Measurements from ENCODE around the gene PLEKHA1.

PLEKHA1 gene

DNA sequence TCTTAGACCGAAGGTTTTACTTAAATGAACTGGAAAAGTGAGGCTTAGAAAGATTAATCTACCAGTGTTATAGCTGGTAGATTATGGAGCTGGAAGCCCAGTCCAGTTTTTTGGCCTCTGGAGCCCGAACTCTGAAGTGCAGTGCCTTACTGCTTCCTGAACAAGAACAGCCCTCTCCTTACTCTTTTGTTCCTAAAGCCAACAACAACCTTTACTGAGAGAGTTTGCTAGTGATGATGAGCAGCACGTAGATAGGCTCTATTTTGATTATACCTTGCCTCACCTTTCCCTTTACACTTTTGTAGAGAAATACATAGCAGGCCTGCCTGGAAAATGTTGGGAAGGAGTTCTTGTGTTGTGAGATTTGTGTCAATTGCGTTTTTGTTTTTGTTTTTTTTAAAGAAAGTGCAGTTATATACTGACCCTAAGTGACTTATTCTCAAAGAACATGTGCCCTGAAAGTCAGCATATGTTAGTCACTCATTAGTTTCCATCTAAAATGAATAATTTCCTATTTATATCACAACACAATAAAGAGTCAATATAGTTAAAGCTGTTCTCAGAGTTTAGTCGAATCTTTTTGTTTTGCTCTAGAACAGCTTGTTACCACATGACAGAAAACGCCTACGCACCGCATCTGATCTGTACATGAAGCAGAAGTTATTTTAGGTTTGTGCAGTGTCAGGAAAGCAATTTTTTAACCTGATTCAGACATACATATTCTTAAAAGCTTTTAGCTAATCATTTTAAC lies 33.0 kb downstream of the PLEKHA1 start:
- DNase-seq (ENCODE audit: low spot score in 2 of 2) (no peak), ATAC-seq (ENCODE audit: low read depth) (no peak)
- H3K4me3 Mint-ChIP-seq: no peak overlapping the region
- no peaks in the 10 kb centered on the region for H3K4me1 Mint-ChIP-seq
- H3K27me3 Mint-ChIP-seq: no peaks in the 10 kb centered on the region
- no peak overlapping the region for H3K27ac Mint-ChIP-seq
- H3K36me3 Mint-ChIP-seq: peaks cover 3% of the 10 kb centered on the region
- no peaks in the 10 kb centered on the region for H3K9me3 Mint-ChIP-seq

DNA sequence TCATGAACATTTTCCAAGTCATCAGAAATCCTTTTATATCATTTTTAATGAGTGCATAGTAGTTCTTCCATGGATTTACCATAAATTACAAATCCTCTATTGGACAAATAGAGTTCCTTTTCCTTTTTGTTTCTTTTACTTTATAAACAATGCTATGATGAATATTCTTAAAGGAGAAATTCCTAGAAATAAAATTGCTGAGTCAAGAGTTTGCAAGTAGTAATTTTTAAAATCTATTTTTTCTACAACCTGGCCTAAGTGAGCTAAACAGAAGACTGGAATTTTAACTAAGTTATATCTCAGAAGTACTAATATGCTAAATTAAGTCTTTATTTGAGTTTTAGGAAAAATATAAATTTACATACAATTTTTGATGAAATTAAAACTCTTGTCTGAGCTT lies 38.8 kb downstream of the PLEKHA1 start:
- peaks cover 11% of the 10 kb centered on the region for H3K4me1 Mint-ChIP-seq
- peaks cover 14% of the 10 kb centered on the region for H3K36me3 Mint-ChIP-seq

DNA sequence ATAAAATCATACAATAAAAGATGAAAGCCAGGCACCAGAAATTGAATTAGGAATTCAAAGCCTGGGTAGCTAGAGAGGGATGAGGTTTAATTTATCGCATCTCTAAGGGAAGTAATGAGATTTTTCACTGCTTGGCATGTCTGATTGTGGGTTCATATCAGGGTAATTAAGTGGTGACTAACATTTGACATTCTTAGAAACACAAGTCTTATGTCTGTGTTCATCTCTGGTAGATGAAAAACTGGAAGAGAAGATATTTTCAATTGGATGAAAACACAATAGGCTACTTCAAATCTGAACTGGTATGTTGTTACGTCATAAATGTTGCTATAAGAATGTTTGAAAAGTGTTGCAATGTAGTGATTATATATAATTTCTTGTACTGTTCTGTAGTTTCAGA lies 43.2 kb downstream of the PLEKHA1 start:
- H3K4me3 Mint-ChIP-seq: no peak overlapping the region
- H3K4me1 Mint-ChIP-seq: peaks cover 11% of the 10 kb centered on the region
- H3K36me3 Mint-ChIP-seq: peaks cover 15% of the 10 kb centered on the region
- H3K9me3 Mint-ChIP-seq: no peaks in the 10 kb centered on the region
- no peaks in the 10 kb centered on the region for H3K27me3 Mint-ChIP-seq
- ATAC-seq (ENCODE audit: low read depth) (no peak), DNase-seq (ENCODE audit: low spot score in 2 of 2) (no peak)
- no peak overlapping the region for H3K27ac Mint-ChIP-seq

More for the DNA sequence above, 38.8 kb downstream of the PLEKHA1 start:
- Mint-ChIP-seq H3K27me3 (no peaks in the 10 kb centered on the region), H3K9me3 (no peaks in the 10 kb centered on the region), H3K4me3 (no peak overlapping the region), H3K27ac (no peak overlapping the region)
- no peak for ATAC-seq (ENCODE audit: low read depth)
- no peak for DNase-seq (ENCODE audit: low spot score in 2 of 2)

- no peak overlapping the region for H3K4me3 Mint-ChIP-seq
- no peak overlapping the region for H3K27ac Mint-ChIP-seq
- DNase-seq (ENCODE audit: low spot score in 2 of 2) (no peak), ATAC-seq (ENCODE audit: low read depth) (no peak)
- no peaks in the 10 kb centered on the region for H3K9me3 Mint-ChIP-seq
- peaks cover 15% of the 10 kb centered on the region for H3K36me3 Mint-ChIP-seq
- peaks cover 11% of the 10 kb centered on the region for H3K4me1 Mint-ChIP-seq
- H3K27me3 Mint-ChIP-seq: no peaks in the 10 kb centered on the region
Observed at GRCh38 chr10:122419016-122419415, 44.5 kb downstream of the PLEKHA1 start.

GRCh38 chr10:122419876-122420623 lies 45.5 kb downstream of the PLEKHA1 start:
- peaks cover 11% of the 10 kb centered on the region for H3K4me1 Mint-ChIP-seq
- H3K4me3 Mint-ChIP-seq: no peak overlapping the region
- ATAC-seq (ENCODE audit: low read depth) (no peak), DNase-seq (ENCODE audit: low spot score in 2 of 2) (no peak)
- H3K27ac Mint-ChIP-seq: peak overlapping the region; percentile 39
- peaks cover 12% of the 10 kb centered on the region for H3K36me3 Mint-ChIP-seq
- no peaks in the 10 kb centered on the region for H3K9me3 Mint-ChIP-seq
- H3K27me3 Mint-ChIP-seq: no peaks in the 10 kb centered on the region

DNA sequence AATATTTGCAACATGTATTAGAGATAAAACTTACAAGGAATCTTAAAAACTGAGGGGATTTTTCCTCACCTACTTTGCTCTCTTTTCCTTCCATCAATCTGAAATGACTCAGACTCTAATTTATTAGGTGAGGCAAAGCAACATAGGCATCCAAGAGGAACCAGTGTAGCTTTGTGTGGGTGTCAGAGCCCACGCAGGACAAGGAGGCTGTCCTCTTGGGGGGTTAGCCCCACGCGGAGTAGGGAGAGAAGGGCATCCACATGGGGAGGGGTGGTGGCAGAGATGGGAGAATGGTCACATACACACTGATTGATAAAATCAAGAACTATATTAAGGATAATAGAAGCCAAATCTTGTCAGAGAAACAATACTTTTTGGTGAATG lies 46.1 kb downstream of the PLEKHA1 start:
- peaks cover 12% of the 10 kb centered on the region for H3K36me3 Mint-ChIP-seq
- H3K27me3 Mint-ChIP-seq: no peaks in the 10 kb centered on the region

DNA sequence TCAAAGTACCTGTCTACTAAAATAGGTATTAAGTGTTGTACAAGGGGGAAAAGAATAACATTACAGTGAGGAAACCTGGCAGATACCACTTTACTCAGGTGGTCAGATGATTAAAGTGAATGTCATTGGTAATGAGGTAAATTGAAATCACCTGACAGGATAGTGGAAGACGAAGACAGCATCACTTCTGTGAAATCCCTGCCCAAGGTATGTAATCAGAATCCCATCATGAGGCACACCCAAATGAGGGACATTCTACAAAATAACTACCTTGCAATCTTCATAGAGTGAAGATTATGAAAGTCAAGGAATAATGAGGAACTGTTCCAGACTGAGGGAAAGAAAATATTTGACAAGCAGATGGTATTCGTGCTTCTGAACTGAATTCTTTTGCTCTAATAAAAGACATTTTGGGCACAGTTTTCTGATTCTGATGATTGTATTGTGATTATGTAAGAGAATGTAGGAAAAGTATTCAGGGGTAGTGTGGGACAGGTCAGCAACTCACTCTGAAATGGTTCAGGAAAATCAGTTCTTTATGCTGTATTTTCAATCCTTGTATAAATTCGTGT lies 46.6 kb downstream of the PLEKHA1 start:
- no peaks in the 10 kb centered on the region for H3K27me3 Mint-ChIP-seq
- no peak overlapping the region for H3K4me3 Mint-ChIP-seq
- H3K4me1 Mint-ChIP-seq: peaks cover 10% of the 10 kb centered on the region
- peak overlapping the region; percentile 39 for H3K27ac Mint-ChIP-seq
- no peaks in the 10 kb centered on the region for H3K9me3 Mint-ChIP-seq
- peaks cover 8% of the 10 kb centered on the region for H3K36me3 Mint-ChIP-seq
- ATAC-seq (ENCODE audit: low read depth) (no peak), DNase-seq (ENCODE audit: low spot score in 2 of 2) (no peak)

More for the DNA sequence above, 46.1 kb downstream of the PLEKHA1 start:
- no peak for ATAC-seq (ENCODE audit: low read depth)
- Mint-ChIP-seq H3K4me3 (no peak overlapping the region), H3K4me1 (peaks cover 11% of the 10 kb centered on the region), H3K9me3 (no peaks in the 10 kb centered on the region), H3K27ac (peak overlapping the region; percentile 39)
- DNase-seq (ENCODE audit: low spot score in 2 of 2): no peak

DNA sequence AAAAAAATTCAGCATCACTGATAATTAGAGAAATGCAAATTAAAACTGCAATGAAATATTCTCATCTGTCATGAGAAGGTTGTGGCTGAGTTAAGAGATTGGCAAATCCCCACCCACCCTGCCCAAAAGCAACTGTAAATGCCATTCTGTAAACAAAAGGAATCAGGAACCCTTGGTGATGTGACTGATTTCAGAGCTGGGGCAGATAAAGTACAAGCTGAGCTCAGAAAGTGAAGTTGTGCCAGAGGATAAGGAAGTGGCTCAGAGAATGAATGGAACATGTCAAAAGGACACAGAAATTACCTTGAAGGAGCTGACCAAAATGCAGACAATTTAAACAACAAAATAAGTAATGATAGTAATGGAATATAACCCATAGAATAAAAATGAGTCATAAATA lies 47.2 kb downstream of the PLEKHA1 start:
- Mint-ChIP-seq H3K36me3 (peaks cover 6% of the 10 kb centered on the region), H3K4me1 (peaks cover 7% of the 10 kb centered on the region), H3K27me3 (no peaks in the 10 kb centered on the region), H3K9me3 (no peaks in the 10 kb centered on the region), H3K4me3 (no peak overlapping the region), H3K27ac (no peak overlapping the region)
- DNase-seq (ENCODE audit: low spot score in 2 of 2): no peak
- ATAC-seq (ENCODE audit: low read depth): no peak

GRCh38 chr10:122422266-122422989 lies 47.9 kb downstream of the PLEKHA1 start:
- ATAC-seq (ENCODE audit: low read depth) (no peak), DNase-seq (ENCODE audit: low spot score in 2 of 2) (no peak)
- Mint-ChIP-seq H3K27me3 (no peaks in the 10 kb centered on the region), H3K4me3 (no peak overlapping the region), H3K4me1 (peaks cover 8% of the 10 kb centered on the region), H3K9me3 (no peaks in the 10 kb centered on the region), H3K36me3 (peaks cover 8% of the 10 kb centered on the region), H3K27ac (no peak overlapping the region)

DNA sequence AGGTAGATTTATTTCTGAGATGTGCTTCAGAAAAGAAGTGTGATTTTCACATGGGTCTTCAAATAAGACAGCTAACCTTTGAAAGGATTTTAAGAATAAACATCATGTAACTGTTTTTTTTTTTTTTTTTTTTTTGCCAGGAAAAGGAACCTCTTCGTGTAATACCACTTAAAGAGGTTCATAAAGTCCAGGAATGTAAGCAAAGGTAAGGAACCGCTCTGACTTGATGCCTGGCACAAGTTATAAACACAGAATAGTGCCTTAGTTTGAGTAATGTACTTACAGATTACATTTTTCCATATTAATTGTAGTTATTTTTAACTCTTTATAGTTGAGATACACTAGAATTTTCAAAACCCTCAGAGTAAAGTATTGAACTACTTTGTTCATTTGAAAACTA lies 49.6 kb downstream of the PLEKHA1 start:
- Mint-ChIP-seq H3K4me3 (no peak overlapping the region), H3K9me3 (no peaks in the 10 kb centered on the region), H3K27me3 (no peaks in the 10 kb centered on the region), H3K27ac (no peak overlapping the region), H3K4me1 (peaks cover 8% of the 10 kb centered on the region), H3K36me3 (peaks cover 8% of the 10 kb centered on the region)
- ATAC-seq (ENCODE audit: low read depth) (no peak), DNase-seq (ENCODE audit: low spot score in 2 of 2) (no peak)

- DNase-seq (ENCODE audit: low spot score in 2 of 2): no peak
- Mint-ChIP-seq H3K27me3 (no peaks in the 10 kb centered on the region), H3K27ac (peak overlapping the region; percentile 17), H3K4me3 (no peak overlapping the region), H3K9me3 (no peaks in the 10 kb centered on the region), H3K4me1 (peaks cover 8% of the 10 kb centered on the region), H3K36me3 (peaks cover 5% of the 10 kb centered on the region)
- no peak for ATAC-seq (ENCODE audit: low read depth)
Observed at GRCh38 chr10:122426829-122427228, 52.3 kb downstream of the PLEKHA1 start.

DNA sequence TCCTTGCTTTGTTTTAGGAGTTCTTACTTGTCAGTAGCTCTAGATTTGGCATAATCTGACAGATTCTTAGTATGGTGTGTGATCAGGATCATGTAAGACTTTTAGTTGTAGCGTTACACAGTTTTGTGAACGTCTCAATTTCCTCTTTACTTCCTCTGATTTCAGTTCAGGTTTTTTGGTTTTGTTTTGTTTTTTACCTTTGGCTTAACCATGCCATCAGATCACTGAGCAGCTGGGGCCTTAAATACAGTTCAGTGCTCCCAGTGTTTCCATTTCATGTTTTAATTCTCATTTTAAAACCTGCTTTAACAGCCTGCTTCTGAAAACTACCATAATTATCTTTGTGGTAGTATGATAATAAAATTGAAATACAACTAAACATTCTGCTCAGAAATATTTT lies 52.8 kb downstream of the PLEKHA1 start:
- no peaks in the 10 kb centered on the region for H3K27me3 Mint-ChIP-seq
- H3K27ac Mint-ChIP-seq: peak overlapping the region; percentile 17
- no peaks in the 10 kb centered on the region for H3K9me3 Mint-ChIP-seq
- ATAC-seq (ENCODE audit: low read depth) (no peak), DNase-seq (ENCODE audit: low spot score in 2 of 2) (no peak)
- no peak overlapping the region for H3K4me3 Mint-ChIP-seq
- H3K4me1 Mint-ChIP-seq: peaks cover 8% of the 10 kb centered on the region
- peaks cover 5% of the 10 kb centered on the region for H3K36me3 Mint-ChIP-seq

DNA sequence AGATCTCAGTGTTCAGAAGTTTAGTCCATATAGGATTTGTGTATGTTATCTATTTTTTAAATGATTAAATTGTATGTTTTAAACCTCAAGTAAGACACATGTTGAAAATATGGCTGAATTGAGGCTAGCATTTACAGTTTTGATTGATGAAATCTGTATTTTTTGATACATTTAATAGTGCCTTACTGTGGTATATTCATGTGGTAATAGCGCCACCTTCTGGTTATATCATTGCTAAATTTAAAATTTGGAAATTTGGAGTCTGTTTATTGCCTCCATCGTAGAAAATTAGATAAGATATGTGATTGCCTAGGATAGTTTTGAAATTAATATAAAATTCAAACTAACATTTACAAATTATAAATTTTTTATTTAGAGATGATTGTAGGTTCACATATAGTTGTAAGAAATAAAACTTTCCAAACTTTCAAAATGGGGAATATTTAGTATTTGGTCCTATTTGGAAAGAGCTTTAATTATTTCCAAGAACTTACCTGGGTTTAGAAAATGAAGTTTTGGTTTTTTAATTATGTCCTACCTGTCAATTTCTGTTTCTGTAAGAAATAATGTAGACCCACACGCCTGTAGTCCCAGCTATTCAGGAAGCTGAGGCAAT lies 60.8 kb downstream of the PLEKHA1 start:
- peaks cover 1% of the 10 kb centered on the region for H3K27me3 Mint-ChIP-seq
- DNase-seq (ENCODE audit: low spot score in 2 of 2) (peak in 1 of 2 donors; percentile 36), ATAC-seq (ENCODE audit: low read depth) (no peak)
- H3K4me3 Mint-ChIP-seq: no peak overlapping the region
- H3K36me3 Mint-ChIP-seq: peaks cover 5% of the 10 kb centered on the region
- H3K27ac Mint-ChIP-seq: no peak overlapping the region
- H3K9me3 Mint-ChIP-seq: peaks cover 3% of the 10 kb centered on the region
- no peaks in the 10 kb centered on the region for H3K4me1 Mint-ChIP-seq

Data from memory B cell (primary cell).